A673 (cell line): ENCODE data around the gene IGSF11.

ENCODE experiments used
- CTCF ChIP-seq: fragments of 300-800, 200-600 bp; sonication (generic); conservative IDR thresholded peaks from 2 replicates; pipeline ENCODE4 v1.5.1; 2017; ENCODE audit warnings: low read depth, mild to moderate bottlenecking, antibody characterized with exemption, low read length, moderate library complexity, mixed read lengths
- EZH2 ChIP-seq: fragments of 200-600 bp; sonication (generic); IDR thresholded peaks from 2 replicates; pipeline ENCODE4 v1.6.1; 2017; ENCODE audit warnings: borderline replicate concordance, low read depth, mild to moderate bottlenecking, mixed read lengths, antibody characterized with exemption, low read length; ENCODE audit not compliant: poor library complexity, severe bottlenecking

DNA sequence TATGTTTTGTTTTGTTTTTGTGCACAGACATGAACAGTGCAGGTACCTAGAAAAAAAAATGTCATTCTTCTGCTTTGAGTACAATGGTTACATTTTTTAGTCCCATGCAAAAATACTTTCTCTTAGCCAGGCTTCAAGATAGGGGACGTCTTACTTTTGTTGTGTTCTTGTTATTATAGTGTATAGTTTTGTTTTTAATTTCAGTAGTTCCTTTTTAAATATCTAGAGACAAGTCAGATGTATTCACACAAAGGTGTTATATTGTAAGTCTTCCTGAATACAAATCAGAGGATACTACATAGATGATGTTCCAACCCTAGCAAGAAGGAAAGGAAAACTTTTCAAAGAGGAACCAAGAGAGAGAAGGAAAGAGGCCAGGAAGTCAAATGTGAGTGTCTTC, 28.8 kb upstream of the IGSF11 start:
- TF ChIP-seq CTCF (no peak), EZH2 (no peak)
